GM10248 (cell line): ENCODE data around the gene CFAP300.
A peak's percentile ranks its signal among the peaks of the same experiment; 100 is the strongest.

Source experiments
- CTCF ChIA-PET: fragments of 300-600 bp; sonication (Branson Sonifier 250); formaldehyde crosslinking; extraction: SDS; loops from one replicate; lab custom pipeline; 2021; ENCODE audit warnings: antibody characterized with exemption; lab: Yijun Ruan, JAX
- POLR2A ChIA-PET: fragments of 350-650 bp; sonication (Branson Sonifier 250); formaldehyde crosslinking; extraction: SDS; loops from one replicate; lab custom pipeline; 2020; ENCODE audit warnings: antibody characterized with exemption; lab: Yijun Ruan, JAX
- DNase-seq: peaks from one replicate; pipeline ENCODE4 v3.0.0; 2012; ENCODE audit errors: extremely low spot score
- TF ChIP-seq, protein P1 (sequence below): IDR thresholded peaks from 2 replicates; pipeline ENCODE4 v1.5.1; 2012; ENCODE audit warnings: mild to moderate bottlenecking, low read depth; ENCODE audit errors: extremely low read depth, missing control alignments, control extremely low read depth

Gene CFAP300

GRCh38 chr11:102099755-102100154 is 52.5 kb downstream of the CFAP300 start:
- no peak for DNase-seq
- ChIA-PET POLR2A (no interaction called here), CTCF (no interaction called here)
- TF ChIP-seq, protein P1, sequence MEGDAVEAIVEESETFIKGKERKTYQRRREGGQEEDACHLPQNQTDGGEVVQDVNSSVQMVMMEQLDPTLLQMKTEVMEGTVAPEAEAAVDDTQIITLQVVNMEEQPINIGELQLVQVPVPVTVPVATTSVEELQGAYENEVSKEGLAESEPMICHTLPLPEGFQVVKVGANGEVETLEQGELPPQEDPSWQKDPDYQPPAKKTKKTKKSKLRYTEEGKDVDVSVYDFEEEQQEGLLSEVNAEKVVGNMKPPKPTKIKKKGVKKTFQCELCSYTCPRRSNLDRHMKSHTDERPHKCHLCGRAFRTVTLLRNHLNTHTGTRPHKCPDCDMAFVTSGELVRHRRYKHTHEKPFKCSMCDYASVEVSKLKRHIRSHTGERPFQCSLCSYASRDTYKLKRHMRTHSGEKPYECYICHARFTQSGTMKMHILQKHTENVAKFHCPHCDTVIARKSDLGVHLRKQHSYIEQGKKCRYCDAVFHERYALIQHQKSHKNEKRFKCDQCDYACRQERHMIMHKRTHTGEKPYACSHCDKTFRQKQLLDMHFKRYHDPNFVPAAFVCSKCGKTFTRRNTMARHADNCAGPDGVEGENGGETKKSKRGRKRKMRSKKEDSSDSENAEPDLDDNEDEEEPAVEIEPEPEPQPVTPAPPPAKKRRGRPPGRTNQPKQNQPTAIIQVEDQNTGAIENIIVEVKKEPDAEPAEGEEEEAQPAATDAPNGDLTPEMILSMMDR: no peak

GRCh38 chr11:102108734-102109440 is 61.6 kb downstream of the CFAP300 start:
- no peak for DNase-seq
- ChIA-PET POLR2A (no interaction called here), CTCF (no interaction called here)
- TF ChIP-seq, protein P1: no peak

DNA sequence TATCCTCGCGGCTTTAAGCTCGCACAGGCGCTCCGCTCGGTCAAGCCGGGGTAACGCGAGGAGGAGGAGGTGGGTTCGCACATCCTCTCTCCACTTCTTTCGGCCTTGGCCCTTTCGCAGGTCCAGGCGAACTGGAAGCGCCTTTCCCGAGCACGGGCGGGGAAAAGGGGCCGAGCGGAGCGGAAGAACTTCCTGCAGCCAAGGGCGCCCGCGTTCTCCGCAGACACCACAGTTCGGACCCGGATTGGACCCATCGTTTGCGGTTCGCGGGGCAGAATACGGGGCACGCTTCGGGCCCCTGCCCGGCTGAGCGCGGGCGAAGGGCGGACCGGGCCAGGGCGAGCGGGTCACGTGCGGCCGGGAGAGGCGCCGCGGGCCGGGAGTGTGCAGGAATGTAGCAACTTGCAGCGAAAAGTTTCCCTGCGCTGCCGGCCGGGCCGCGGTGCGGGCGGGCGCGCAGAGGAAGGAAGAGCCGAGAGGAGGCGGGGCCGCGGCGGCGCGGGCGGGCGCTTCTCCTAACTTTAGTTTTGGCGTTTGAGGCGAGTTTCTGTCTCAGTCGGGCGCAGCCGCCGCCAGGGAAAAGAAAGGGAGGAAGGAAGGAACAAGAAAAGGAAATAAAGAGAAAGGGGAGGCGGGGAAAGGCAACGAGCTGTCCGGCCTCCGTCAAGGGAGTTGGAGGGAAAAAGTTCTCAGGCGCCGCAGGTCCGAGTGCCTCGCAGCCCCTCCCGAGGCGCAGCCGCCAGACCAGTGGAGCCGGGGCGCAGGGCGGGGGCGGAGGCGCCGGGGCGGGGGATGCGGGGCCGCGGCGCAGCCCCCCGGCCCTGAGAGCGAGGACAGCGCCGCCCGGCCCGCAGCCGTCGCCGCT is 62.9 kb downstream of the CFAP300 start, which contains the start of gene YAP1:
Gene YAP1, plus strand, starts transcription at position 552 of the 865 bp plus-strand sequence. CDS start 402 bp downstream, outside the sequence.
- ChIA-PET CTCF (no interaction called here), POLR2A (no interaction called here)
- peak; percentile 67 for DNase-seq
- TF ChIP-seq, protein P1: no peak

GRCh38 chr11:102110761-102111010 is 63.4 kb downstream of the CFAP300 start:
- DNase-seq: no peak
- TF ChIP-seq, protein P1: no peak
- ChIA-PET CTCF (no interaction called here), POLR2A (no interaction called here)

DNA sequence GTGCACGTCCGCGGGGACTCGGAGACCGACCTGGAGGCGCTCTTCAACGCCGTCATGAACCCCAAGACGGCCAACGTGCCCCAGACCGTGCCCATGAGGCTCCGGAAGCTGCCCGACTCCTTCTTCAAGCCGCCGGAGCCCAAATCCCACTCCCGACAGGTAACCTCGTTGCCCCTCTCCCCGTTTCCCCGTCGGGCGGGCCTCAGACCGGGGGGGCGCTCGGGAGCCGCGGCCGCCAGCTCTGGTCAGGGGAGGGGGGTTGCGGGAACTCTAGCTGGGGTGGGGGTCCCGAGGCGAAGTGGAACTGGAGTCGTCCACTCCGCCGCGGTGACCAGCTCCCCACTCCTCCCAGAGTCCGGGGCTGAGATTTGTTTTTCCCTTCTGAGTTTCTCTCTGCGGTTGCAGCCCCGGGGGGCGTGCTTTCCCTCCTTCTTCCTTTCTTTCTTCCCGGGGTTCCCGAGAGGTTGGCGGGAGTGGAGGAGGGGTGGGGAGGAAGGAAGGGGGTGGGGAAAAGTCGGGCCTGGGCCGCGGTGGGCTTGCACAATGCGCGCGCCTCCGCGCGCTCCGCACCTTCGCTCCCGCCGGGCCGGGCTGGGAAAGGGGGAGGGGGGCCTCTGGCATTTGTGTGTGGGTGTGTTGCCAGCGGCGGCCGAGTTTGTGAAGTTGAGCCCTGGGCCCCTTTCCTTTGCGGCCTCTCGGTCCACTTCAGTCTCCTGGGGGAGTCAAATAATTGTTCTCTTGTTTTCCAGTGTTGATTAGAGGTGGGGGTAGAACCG is 64.0 kb downstream of the CFAP300 start:
- ChIA-PET POLR2A (no interaction called here), CTCF (no interaction called here)
- DNase-seq: peak; percentile 32
- TF ChIP-seq, protein P1: no peak

- POLR2A ChIA-PET: no interaction called here
- CTCF ChIA-PET: no interaction called here
- DNase-seq: no peak
- TF ChIP-seq, protein P1: no peak
These were observed 64.7 kb downstream of the CFAP300 start for GRCh38 chr11:102111787-102112508.
